ENCODE results near the gene BABAM2.

GRCh38 chr2:28250006-28250405, 359.5 kb downstream of the BABAM2 start:
- TF ChIP-seq ZSCAN5A (tag by site-specific recombination; IDR thresholded peaks at IDR 0.05) (no peak), CTCF (tag by site-specific recombination; IDR thresholded peaks at IDR 0.05) (no peak), KLF16 (tag by site-specific recombination; IDR thresholded peaks at IDR 0.05) (no peak), ZNF707 (tag by site-specific recombination; IDR thresholded peaks at IDR 0.05) (no peak), ZNF645 (tag by site-specific recombination; IDR thresholded peaks at IDR 0.05) (no peak), ZNF341 (tag by site-specific recombination; IDR thresholded peaks at IDR 0.05; ENCODE audit: low read depth) (no peak), ZNF510 (tag by site-specific recombination; IDR thresholded peaks at IDR 0.05; ENCODE audit: insufficient replicate concordance) (no peak)
- TF ChIP-seq, protein P1, sequence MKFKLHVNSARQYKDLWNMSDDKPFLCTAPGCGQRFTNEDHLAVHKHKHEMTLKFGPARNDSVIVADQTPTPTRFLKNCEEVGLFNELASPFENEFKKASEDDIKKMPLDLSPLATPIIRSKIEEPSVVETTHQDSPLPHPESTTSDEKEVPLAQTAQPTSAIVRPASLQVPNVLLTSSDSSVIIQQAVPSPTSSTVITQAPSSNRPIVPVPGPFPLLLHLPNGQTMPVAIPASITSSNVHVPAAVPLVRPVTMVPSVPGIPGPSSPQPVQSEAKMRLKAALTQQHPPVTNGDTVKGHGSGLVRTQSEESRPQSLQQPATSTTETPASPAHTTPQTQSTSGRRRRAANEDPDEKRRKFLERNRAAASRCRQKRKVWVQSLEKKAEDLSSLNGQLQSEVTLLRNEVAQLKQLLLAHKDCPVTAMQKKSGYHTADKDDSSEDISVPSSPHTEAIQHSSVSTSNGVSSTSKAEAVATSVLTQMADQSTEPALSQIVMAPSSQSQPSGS (tag by site-specific recombination; IDR thresholded peaks at IDR 0.05; ENCODE audit: low read depth) = no peak
- TF ChIP-seq, protein P2, sequence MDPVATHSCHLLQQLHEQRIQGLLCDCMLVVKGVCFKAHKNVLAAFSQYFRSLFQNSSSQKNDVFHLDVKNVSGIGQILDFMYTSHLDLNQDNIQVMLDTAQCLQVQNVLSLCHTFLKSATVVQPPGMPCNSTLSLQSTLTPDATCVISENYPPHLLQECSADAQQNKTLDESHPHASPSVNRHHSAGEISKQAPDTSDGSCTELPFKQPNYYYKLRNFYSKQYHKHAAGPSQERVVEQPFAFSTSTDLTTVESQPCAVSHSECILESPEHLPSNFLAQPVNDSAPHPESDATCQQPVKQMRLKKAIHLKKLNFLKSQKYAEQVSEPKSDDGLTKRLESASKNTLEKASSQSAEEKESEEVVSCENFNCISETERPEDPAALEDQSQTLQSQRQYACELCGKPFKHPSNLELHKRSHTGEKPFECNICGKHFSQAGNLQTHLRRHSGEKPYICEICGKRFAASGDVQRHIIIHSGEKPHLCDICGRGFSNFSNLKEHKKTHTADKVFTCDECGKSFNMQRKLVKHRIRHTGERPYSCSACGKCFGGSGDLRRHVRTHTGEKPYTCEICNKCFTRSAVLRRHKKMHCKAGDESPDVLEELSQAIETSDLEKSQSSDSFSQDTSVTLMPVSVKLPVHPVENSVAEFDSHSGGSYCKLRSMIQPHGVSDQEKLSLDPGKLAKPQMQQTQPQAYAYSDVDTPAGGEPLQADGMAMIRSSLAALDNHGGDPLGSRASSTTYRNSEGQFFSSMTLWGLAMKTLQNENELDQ (tag by site-specific recombination; IDR thresholded peaks at IDR 0.05; ENCODE audit: low read depth) = no peak
- TF ChIP-seq, protein P3, sequence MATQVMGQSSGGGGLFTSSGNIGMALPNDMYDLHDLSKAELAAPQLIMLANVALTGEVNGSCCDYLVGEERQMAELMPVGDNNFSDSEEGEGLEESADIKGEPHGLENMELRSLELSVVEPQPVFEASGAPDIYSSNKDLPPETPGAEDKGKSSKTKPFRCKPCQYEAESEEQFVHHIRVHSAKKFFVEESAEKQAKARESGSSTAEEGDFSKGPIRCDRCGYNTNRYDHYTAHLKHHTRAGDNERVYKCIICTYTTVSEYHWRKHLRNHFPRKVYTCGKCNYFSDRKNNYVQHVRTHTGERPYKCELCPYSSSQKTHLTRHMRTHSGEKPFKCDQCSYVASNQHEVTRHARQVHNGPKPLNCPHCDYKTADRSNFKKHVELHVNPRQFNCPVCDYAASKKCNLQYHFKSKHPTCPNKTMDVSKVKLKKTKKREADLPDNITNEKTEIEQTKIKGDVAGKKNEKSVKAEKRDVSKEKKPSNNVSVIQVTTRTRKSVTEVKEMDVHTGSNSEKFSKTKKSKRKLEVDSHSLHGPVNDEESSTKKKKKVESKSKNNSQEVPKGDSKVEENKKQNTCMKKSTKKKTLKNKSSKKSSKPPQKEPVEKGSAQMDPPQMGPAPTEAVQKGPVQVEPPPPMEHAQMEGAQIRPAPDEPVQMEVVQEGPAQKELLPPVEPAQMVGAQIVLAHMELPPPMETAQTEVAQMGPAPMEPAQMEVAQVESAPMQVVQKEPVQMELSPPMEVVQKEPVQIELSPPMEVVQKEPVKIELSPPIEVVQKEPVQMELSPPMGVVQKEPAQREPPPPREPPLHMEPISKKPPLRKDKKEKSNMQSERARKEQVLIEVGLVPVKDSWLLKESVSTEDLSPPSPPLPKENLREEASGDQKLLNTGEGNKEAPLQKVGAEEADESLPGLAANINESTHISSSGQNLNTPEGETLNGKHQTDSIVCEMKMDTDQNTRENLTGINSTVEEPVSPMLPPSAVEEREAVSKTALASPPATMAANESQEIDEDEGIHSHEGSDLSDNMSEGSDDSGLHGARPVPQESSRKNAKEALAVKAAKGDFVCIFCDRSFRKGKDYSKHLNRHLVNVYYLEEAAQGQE (tag by site-specific recombination; IDR thresholded peaks at IDR 0.05) = no peak
